GM19328 (cell line): Measurements from ENCODE around the gene SH2D2A.

Experiments used
- ATAC-seq: cut with Tn5 transposase; IDR thresholded peaks from one replicate; pipeline ENCODE4 v1.9.1; 2021; ENCODE audit warnings: mild to moderate bottlenecking, moderate library complexity; ENCODE audit not compliant: unreplicated experiment

Gene SH2D2A

GRCh38 chr1:156848461-156849150, 32.0 kb upstream of the SH2D2A start:
- ATAC-seq: no peak

DNA sequence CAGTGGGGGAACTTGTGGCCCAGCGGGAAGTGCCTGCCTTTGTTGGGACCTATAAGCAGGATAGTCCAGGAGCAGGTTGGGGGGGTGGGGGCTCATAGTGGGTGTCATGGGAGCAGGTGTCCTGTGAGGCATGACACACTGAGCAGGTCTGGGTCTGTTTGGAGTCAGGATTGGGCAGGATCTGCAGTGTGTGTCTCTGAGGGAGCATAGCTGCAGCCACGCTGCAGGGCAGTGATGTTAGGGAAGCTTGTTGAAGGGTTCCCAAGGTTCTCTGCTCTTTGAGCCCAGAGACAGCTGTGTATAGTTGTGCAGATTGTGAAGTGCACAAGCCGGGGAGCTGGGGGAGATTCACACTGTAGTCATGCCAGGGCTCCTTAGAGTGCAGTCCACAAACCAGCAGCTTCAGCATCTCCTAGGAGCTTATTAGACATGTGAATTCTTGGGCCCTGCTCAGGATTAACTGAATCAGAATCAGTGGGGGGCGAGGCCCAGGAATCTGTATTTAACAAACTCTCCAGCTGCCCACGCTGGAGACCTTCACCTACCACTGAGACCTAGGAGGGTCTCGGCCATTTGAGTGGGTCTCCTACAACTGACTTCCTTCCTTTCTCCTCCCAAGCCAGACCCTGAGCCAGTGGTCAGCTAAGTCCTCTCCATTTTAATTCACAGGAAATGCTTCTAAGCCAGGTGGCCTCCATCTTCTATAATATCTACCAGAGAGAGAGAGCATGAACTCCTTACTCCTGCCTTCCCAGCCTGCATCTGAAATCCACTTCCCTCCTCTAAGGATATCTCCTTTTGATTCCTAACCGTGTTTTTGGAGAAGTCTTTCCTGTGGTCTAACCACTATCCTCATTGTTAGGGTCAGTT, 31.2 kb upstream of the SH2D2A start:
- ATAC-seq: no peak

DNA sequence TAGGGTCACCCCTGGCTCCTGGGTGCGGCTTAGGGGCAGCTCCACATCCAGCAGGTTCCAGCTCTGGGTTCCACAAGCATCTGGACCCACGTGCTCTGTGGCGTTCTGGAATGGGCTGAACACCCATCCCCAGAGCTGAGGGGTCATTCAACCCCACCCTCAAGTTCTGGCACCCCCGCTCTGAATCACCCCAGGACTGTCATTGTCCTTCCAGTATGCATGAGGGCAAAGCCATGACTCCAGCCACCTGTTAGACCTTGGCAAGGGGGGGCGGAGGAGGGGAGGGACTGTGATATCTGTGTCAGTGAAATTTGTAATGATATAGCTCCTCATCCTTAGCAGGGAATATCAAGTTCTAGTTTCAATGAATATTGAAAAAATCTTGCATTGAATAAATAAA, 30.0 kb upstream of the SH2D2A start:
- no peak for ATAC-seq

DNA sequence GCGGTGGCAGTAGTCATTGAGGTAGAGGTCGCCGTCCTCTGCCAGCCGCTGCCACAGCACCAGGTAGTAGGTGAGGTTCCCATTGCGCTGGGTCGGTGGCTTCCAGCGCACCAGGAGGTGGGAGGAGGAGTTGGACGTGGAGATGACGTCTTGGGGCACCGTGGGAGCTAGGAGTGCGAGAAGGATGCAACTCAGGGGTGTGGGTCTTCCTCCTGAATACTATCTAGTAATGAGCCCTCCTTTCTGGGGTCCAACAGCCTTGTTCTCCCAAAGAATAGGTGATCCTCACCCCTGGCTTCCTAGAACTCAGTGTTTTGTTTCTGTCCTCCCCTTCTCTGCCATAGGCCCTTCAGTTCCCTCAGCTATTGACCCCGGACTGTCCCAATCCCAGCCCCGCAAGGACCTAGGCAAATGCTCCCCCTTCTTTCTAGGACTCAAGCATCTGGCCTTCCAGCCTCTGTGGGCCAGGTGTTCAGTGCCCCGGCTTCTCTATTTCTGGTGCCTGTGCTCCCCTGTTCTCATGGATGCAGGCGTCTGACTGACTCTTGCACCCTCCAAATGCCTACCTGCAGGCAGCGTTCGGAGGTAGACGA, 29.4 kb upstream of the SH2D2A start:
- no peak for ATAC-seq

DNA sequence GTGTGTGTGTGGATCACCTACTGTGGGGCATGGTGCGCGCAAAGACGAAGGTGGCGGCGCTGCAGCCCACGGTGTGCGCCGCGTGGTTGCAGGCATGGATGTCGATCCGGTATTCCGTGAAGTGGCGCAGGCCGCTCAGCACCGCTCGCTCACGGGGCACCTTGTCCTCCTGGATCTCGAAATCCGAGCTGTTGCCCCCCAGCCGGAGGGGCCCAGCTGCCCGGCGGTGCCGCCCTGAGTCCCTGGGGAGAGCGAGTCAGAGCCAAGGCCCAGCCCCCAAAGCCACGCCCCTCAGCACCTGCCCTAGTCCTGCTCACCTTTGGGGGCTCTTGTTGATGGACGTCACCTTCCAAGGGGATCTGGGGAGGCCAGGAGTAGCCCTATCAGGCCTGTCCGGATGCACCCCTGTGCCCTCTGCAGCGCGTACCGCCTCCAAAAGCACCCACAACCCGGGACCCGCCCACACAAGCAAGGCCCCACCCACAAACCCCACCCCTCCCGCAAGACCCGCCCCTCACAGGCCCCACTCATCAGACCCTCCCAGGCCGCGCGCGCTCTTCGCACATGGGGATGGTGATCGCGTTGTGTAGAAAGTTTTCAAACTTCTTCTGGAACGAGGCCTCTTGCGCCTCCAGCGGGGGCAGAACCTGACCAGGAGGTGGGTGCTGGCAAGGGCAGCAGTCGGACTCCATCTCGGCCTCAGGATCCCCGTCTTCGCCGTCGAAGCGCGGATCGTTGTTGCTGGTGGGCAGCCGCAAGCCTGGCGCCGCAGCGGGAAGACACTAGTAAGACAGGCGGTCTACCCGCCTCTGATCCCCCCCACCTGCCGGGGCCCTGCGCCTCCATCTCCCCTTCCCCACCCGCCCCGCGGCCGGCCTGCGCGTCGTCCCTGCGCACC, 28.7 kb upstream of the SH2D2A start:
- ATAC-seq: no peak

- ATAC-seq: no peak
These were observed 28.0 kb upstream of the SH2D2A start for GRCh38 chr1:156844638-156845037.

- no peak for ATAC-seq
These were observed 27.5 kb upstream of the SH2D2A start for GRCh38 chr1:156844102-156844501.

GRCh38 chr1:156842618-156843300, 26.1 kb upstream of the SH2D2A start:
- no peak for ATAC-seq

- no peak for ATAC-seq
These were observed 24.7 kb upstream of the SH2D2A start for GRCh38 chr1:156841295-156841855.

GRCh38 chr1:156840898-156841279, 24.2 kb upstream of the SH2D2A start:
- ATAC-seq: no peak

DNA sequence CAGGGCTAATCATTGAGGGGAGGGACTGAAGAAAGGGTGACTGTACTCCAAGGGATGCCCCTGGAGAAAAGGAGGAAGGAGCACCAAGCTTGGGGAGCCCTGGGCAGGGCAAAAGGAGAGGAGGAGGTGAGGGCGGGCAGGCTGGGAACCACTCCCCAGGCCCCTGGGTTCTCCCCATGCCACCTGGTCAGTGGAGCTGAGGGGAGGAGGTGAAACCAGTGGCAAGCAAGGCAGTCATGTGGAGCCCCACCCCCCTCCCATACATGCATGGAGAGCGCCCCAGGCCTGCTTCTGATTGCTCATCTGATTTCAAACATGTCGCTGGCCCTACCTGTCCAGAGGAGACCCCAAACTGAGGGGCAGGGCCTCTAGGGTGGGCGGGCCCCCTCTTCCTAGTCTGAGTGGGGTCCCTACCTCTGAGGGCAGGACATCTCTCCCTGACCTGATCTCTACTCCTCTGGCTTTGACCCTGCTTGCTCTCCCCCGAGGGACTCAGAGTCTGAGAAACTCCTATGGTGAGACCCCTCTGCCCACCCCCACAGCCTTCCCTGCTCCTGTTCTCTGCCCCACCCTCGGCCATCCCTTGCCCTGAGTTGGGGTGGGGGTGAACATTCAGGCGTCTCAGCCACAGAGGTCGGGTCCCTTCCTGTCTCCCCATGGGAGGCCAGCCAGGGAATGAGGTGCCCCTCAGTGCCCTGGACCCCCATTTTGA, 23.7 kb upstream of the SH2D2A start:
- ATAC-seq: no peak

DNA sequence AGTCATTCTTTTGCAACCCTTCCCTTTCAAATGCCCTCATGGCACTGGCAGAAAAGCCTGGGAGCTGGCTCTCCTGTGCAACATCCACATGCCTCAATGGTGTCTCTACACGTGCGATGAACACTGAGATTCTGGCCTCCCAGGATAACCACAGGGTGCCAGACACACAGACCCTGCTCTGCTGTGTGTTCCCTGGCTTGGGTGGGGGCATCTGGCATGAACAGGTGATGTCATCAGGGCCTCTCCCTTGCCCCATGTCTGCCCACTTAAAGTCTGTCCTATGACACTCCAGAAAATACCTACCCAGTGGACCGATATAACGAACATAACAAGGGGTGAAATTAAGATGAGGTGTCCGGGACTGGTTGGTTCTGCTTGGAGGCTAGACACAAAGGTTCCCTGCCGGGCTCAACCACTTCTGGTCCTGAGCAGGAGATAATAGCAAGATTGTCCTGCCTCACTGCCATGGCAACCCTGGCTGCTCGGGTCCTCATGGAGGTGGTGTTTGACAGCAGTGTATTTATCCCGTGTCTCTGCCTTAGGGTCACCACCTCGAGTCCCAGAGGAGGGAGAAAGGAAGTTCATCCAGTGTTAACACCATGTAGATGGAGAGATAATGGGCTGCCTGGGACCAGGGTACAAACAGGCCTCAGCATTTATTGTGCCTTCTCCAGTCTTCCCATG, 22.9 kb upstream of the SH2D2A start:
- ATAC-seq: no peak

- no peak for ATAC-seq
These were observed 22.3 kb upstream of the SH2D2A start for GRCh38 chr1:156838972-156839371.

DNA sequence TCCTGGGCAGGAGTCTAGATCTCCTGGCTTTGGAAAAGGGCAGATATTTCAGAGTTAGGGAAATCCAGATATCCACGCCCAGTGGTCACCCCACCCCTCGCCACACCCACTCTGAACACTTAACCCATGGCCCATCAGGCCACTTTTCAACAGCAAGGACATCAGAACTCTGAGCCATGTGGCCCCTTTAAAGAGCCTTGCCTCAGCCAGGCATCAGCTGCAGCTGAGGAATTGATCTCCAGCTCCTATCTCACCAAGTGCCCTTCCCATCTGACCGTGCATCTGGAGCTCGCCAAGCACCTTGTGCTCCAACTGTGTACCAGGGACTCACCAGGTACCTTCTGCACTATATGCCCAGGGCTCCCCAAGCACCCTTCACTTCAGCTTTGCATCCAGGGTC, 20.2 kb upstream of the SH2D2A start:
- no peak for ATAC-seq

DNA sequence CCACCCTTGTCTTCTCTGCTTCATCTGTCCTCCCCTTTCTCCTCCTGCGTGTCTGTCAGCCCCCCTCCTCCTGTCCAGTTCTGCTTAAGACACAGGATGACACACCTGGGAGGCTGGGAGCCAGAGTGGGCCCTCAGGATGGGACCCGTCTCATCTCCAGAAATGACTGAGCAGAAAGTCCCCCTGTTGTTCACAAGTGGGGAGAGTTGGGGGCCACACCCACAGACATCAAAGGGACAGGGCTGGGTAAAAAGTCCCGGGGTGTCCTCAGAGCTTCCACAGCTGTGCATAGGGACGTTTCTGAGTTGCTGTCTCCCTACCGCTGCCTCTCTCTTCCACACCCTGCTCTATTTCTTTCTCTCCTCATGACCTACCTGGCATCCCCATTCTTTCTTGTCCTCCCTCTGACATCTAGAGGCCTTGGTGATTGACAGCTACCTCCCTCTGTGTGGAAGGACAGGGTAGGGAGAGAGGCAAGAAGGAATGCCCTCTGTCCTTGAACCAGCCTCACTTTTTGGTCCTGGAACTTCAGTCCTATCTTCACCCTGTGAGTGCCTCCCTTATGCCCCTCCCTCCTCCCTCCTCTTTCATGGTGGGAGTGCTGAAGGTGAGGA, 19.5 kb upstream of the SH2D2A start:
- no peak for ATAC-seq

DNA sequence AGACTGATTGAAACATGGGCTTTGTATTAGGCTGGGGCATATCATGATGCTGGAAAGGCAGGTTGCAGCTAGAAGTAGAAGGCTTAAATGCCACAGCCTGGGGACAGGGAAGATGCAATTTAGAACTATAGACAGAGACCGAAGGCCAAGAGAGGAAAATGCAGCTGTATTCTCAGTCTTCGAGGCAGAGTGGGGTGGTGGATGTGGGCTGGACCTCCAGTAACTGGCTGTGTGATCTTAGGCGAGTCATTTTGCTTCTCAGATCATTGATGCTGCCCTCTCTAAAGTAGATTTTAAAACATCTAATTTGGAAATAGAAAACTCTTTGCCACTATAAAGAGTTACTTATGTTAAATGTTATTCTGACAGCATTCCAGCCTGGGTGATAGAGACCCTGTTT, 17.7 kb upstream of the SH2D2A start:
- no peak for ATAC-seq

DNA sequence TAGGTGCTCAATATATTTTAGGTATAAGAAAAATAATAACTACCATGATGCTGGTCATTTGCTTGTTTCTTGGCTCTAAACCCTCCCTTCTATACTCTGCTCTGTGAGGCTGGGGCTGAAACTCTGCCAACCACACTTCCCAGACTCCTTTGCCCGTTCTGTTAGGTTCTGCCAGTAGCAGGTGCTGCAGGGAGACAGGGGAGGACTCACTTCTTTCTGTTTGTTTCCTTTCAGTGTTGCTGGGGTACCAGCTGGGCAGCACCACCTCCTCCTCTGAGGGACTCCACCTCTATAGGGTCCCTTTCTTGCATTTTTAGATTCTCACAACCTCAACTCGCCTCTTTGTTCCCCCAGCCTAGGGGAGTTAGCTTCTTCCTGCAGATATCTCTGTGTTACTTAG, 17.0 kb upstream of the SH2D2A start:
- ATAC-seq: no peak

GRCh38 chr1:156832434-156832833, 15.8 kb upstream of the SH2D2A start:
- no peak for ATAC-seq
